Stimulated activated CD4-positive, alpha-beta T cell treated with anti-CD3 and anti-CD28 coated beads, TNF-alpha, amount 100 ng/mL, for 4 hours (primary cell): ENCODE measurements around the gene TWIST2.

Source experiments
- DNase-seq, 3 experiments: peaks; one replicate each; pipeline ENCODE4 v3.0.0-alpha.2; 2020; ENCODE audit warnings: low read depth in 3 of 3

TWIST2 gene

GRCh38 chr2:238873381-238873801 lies 25.5 kb downstream of the TWIST2 start:
- no peak for DNase-seq

GRCh38 chr2:238873841-238874240 lies 26.0 kb downstream of the TWIST2 start:
- DNase-seq: no peak

GRCh38 chr2:238874330-238875050 lies 26.6 kb downstream of the TWIST2 start:
- DNase-seq: no peak

GRCh38 chr2:238875101-238875470 lies 27.2 kb downstream of the TWIST2 start:
- DNase-seq: no peak

- DNase-seq: no peak
Observed at GRCh38 chr2:238875471-238876231, 27.8 kb downstream of the TWIST2 start.

- no peak for DNase-seq
Observed at GRCh38 chr2:238876232-238876630, 28.3 kb downstream of the TWIST2 start.

GRCh38 chr2:238878051-238878735 lies 30.3 kb downstream of the TWIST2 start:
- no peak for DNase-seq

- DNase-seq: no peak
Observed at GRCh38 chr2:238879043-238879442, 31.2 kb downstream of the TWIST2 start.

GRCh38 chr2:238879621-238880377 lies 31.9 kb downstream of the TWIST2 start:
- no peak for DNase-seq

- DNase-seq: no peak
Observed at GRCh38 chr2:238881353-238882081, 33.6 kb downstream of the TWIST2 start.

GRCh38 chr2:238882082-238882755 lies 34.3 kb downstream of the TWIST2 start:
- no peak for DNase-seq

GRCh38 chr2:238883421-238883901 lies 35.6 kb downstream of the TWIST2 start:
- no peak for DNase-seq

- no peak for DNase-seq
Observed at GRCh38 chr2:238884122-238884811, 36.4 kb downstream of the TWIST2 start.

- no peak for DNase-seq
Observed at GRCh38 chr2:238884812-238885408, 37.0 kb downstream of the TWIST2 start.

GRCh38 chr2:238886453-238887094 lies 38.7 kb downstream of the TWIST2 start:
- no peak for DNase-seq

- DNase-seq: no peak
Observed at GRCh38 chr2:238887616-238888015, 39.7 kb downstream of the TWIST2 start.

GRCh38 chr2:238888781-238889180 lies 40.9 kb downstream of the TWIST2 start:
- DNase-seq: no peak

GRCh38 chr2:238890131-238890530 lies 42.2 kb downstream of the TWIST2 start:
- no peak for DNase-seq
